Omental fat pad (tissue), 4 donors: ENCODE data around the gene SPATA16. TPM values are rescaled to one million over a fixed set of nuclear protein-coding genes. Genes with fewer than 3 reads are reported as not detected.

Experiments used
- ATAC-seq: fragments of 150-250 bp; one replicate; pipeline ENCODE4 v1.9.1; 2016; ENCODE audit warnings: mild to moderate bottlenecking, moderate library complexity; ENCODE audit not compliant: low FRiP score
- DNase-seq: peaks from one replicate; pipeline ENCODE4 v3.0.0-alpha.2; 2019; ENCODE audit warnings: low spot score
- CTCF ChIP-seq, 3 donors: fragments of 450-650 bp; IDR thresholded peaks; one replicate each; pipeline ENCODE4 v1.5.1; 2016 to 2017; ENCODE audit warnings: antibody characterized with exemption in 3 of 3, mild to moderate bottlenecking in 3 of 3, moderate library complexity in 2 of 3
- total RNA-seq, 4 donors: library from RNA; depleted of rRNA; stranded (reverse); fragments of >200 nt; gene quantifications; one replicate each; pipeline ENCODE4 v1.1.0, GENCODE V29; 2016

Gene SPATA16
- total RNA-seq, 4 donors from 2014 or later, result not detected

GRCh38 chr3:172840913-172841312 lies 300.1 kb downstream of the SPATA16 start:
- DNase-seq (no peak), ATAC-seq (no peak)
- TF ChIP-seq CTCF (IDR thresholded peaks at IDR 0.05), result no peak

- TF ChIP-seq CTCF (IDR thresholded peaks at IDR 0.05), result no peak
- no peak for ATAC-seq
- no peak for DNase-seq
These were observed 300.6 kb downstream of the SPATA16 start for GRCh38 chr3:172840463-172840862.

DNA sequence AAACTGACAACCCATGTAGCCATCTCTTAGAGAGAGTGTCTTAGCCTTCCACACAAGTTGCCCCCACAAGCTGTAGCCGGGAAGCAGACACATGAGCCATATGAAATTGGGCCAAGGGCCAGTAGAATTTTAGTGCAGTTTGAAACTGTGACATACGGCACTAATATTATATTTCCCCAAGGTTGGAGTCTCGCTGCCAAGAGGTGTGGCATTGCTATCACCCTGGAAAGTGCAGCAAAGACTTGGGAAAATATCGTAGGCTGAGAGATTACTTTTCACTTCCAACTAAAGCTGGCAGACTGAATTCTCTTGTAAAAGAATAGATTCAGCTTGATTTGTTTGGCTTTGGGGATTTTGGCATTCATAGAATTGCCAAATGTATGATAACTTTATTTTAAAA lies 301.4 kb downstream of the SPATA16 start:
- no peak for DNase-seq
- no peak for ATAC-seq
- TF ChIP-seq CTCF (IDR thresholded peaks at IDR 0.05), result no peak
